GM10266 (cell line): Measurements from ENCODE around the gene KRTAP5-9.

Experiments
- DNase-seq: peaks from one replicate; pipeline ENCODE4 v3.0.0; 2012; ENCODE audit errors: extremely low spot score
- CTCF ChIP-seq: IDR thresholded peaks from 2 replicates; pipeline ENCODE4 v1.5.1; 2012; ENCODE audit warnings: mild to moderate bottlenecking, low read depth; ENCODE audit not compliant: control insufficient read depth, insufficient read depth; ENCODE audit errors: missing control alignments

The KRTAP5-9 gene

DNA sequence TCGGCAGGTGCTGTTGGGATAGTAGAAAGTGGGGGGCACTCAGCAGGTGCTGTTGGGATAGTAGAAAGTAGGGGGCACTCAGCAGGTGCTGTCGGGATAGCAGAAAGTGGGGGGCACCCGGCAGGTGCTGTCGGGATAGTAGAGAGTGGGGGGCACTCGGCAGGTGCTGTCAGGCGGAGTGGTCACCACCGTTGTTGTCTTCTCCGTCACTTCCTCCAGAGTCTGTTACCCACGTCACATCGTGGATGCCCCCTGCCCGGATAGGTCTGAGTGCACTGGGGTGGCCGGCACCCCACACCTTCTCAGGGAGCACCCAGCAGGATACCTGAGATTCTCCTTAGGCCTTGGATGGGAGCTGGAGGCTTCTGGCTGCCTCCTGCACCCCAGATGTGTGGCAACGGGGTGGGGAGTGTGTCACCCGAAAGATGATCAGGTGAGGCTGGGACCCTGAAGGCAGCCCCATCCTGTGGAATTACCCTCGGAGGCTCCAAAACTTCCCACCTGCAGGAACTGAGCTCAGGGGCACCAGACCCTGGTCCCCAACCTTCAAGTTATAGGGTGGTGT lies 45.3 kb upstream of the KRTAP5-9 start:
- no peak for DNase-seq
- no peak for TF ChIP-seq CTCF

DNA sequence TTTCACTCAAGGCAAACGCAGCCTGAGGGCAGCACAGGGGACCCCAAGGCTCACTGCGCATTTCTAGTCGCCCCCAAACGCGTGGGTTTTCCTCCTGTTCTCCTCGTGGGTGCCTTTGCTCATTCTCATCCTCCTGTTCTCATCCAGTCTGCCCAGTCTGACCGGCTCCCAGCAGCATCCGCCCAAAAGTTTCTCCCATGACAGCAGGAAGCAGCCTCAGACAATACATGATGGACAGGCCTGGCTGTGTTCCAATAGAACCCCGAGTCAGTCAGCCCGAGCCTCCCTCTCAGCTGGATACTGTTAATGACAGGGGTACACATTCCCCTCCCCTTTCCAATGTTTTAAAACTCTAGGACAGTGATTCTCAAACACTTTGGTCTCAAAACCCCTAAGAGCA lies 43.7 kb upstream of the KRTAP5-9 start:
- no peak for DNase-seq
- no peak for TF ChIP-seq CTCF

- no peak for TF ChIP-seq CTCF
- no peak for DNase-seq
These were observed 43.2 kb upstream of the KRTAP5-9 start for GRCh38 chr11:71505001-71505400.

DNA sequence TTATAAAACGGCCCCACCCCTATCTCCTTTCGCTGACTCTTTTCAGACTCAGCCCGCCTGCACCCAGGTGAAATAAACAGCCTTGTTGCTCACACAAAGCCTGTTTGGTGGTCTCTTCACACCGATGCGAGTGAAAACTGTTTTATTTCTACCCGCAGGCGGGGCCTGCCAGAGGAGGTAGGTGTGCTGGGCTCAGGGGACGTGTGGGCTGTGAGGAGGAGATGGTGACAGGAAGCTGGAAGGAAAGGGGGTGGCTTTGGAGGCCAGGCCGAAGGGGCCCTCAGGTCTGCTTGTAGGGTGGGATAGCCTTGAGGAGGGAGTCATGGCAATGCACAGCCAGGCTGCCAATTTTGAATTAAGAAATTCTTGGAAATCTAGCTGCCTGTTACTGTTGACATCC lies 42.4 kb upstream of the KRTAP5-9 start:
- no peak for TF ChIP-seq CTCF
- DNase-seq, result no peak

DNA sequence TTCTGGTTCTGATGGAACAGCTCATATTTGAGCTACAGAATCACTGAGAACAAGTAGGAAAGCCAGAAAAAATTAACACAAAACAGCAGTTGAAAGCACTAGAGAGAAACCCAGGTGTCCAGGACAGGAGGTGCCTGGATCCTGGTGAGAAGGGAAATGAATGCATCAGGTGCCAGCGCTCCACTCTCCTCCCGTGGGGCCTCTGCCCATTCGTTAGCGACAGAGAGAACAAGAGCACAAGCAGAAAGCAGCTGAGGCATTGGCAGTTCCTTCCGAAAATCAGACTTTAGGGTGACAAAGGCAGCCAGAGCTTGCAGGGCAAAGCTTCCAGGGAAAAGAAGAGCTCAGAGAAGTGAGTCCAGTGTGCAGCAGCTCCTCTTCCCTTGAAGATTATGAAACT lies 41.1 kb upstream of the KRTAP5-9 start:
- TF ChIP-seq CTCF, result no peak
- no peak for DNase-seq

GRCh38 chr11:71518506-71519471 lies 29.4 kb upstream of the KRTAP5-9 start:
- no peak for TF ChIP-seq CTCF
- no peak for DNase-seq

DNA sequence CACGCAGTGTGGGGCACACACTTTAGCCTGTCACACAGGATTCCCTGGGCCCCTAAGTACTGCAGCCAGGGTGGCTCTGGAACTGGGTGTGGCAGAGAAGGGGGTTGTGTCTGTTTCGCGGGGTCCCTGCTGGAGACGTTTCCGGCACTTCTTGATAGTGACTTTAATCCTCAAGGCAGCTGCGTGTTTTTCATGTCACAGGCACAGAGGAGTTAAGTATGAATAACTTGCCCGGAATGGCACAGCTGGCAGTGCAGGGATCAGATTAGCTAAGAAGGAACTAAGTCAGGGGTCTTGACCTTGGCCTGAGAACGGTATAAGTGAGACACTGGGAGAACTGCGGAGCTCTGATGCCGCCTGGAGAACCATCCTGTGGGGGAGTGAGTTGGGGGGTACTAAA lies 28.7 kb upstream of the KRTAP5-9 start:
- TF ChIP-seq CTCF, result no peak
- no peak for DNase-seq
